ENCODE measurements around the gene TCHH.
"Not testable (repeated sequence)": the region's sequence is repeated elsewhere in the genome, so short reads cannot be mapped to it uniquely, and the experiment has no call there.

TCHH gene

GRCh38 chr1:152112101-152112884 lies 3.0 kb downstream of the TCHH start:
- DNase-seq, result peak; percentile 14

GRCh38 chr1:152111515-152111968 lies 3.7 kb downstream of the TCHH start:
- DNase-seq, result peak; percentile 57

- DNase-seq, result peak; percentile 51
These were observed 4.3 kb downstream of the TCHH start for GRCh38 chr1:152110860-152111514.

- peak; percentile 56 for DNase-seq
These were observed 4.8 kb downstream of the TCHH start for GRCh38 chr1:152110365-152110859.

- no peak for DNase-seq
These were observed 5.3 kb downstream of the TCHH start for GRCh38 chr1:152109998-152110294.

GRCh38 chr1:152109231-152109997 lies 5.8 kb downstream of the TCHH start:
- no peak for DNase-seq

- DNase-seq, result no peak
These were observed 6.4 kb downstream of the TCHH start for GRCh38 chr1:152108882-152109222.

GRCh38 chr1:152107984-152108881 lies 7.0 kb downstream of the TCHH start:
- DNase-seq, result no peak

GRCh38 chr1:152107031-152107983 lies 7.9 kb downstream of the TCHH start:
- DNase-seq, result no peak

- DNase-seq, result no peak
These were observed 10.4 kb downstream of the TCHH start for GRCh38 chr1:152104854-152105253.

GRCh38 chr1:152096931-152097330 lies 18.3 kb downstream of the TCHH start:
- DNase-seq, result no peak

- DNase-seq, result no peak
These were observed 26.1 kb downstream of the TCHH start, which contains the start of gene TCHHL1 for GRCh38 chr1:152089014-152089674. TCHHL1 (minus strand) TSS chr1:152089064; CDS start chr1:152088143, 921 bp downstream.

- no peak for DNase-seq
These were observed 28.5 kb downstream of the TCHH start for GRCh38 chr1:152086760-152087159.

GRCh38 chr1:152084853-152085252 lies 30.4 kb downstream of the TCHH start:
- no peak for DNase-seq

- DNase-seq, result not testable (repeated sequence)
These were observed 34.2 kb downstream of the TCHH start for GRCh38 chr1:152081026-152081425.

GRCh38 chr1:152080494-152080893 lies 34.8 kb downstream of the TCHH start:
- DNase-seq, result not testable (repeated sequence)

GRCh38 chr1:152078831-152079441 lies 36.3 kb downstream of the TCHH start:
- DNase-seq, result no peak

GRCh38 chr1:152072311-152072710 lies 42.9 kb downstream of the TCHH start:
- no peak for DNase-seq

- DNase-seq, result no peak
These were observed 44.1 kb downstream of the TCHH start for GRCh38 chr1:152071123-152071522.

- DNase-seq, result no peak
These were observed 47.3 kb downstream of the TCHH start for GRCh38 chr1:152067929-152068328.

All from activated CD4-positive, alpha-beta T cell treated with anti-CD3 and anti-CD28 coated beads for 48 hours (primary cell).